Activated CD4-positive, CD25-positive, alpha-beta regulatory T cell (primary cell): ENCODE measurements around the gene MYO5B.

ENCODE experiments used
- DNase-seq, 4 experiments: peaks; one replicate each; lab custom pipeline; 2025; lab: John Stamatoyannopoulos, UW

The MYO5B gene

DNA sequence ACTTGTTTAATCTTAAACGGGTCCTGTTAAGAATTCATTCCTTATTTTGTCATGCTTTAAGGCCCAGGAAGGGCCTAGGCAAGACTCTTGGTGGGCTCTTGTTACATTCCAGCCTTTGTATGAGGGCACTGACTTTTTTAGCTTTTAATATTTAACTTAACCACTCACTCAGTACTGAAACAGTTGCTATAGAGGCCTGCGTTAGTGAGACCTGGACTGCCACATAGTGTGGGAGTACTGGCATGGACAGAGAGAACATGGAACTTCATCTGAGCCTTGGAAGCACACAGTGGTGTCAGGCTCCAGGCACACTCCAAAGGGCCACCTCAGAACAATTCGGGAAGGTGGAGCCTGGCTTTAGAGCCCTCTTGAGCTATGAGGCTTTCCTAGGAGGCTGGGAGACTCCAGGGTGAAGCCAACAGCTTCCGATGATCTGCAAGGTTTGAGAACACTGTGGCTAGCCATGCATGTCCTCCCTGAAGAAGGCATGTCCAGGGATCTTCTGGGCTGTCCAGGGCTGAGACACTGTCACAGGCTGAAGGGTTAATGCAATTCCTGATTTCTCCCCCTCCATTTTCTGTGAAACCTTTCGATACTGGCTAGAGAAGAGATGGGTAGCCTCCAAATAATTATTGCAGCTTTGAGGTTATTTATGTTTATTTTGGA, 226.2 kb downstream of the MYO5B start:
- no peak for DNase-seq

DNA sequence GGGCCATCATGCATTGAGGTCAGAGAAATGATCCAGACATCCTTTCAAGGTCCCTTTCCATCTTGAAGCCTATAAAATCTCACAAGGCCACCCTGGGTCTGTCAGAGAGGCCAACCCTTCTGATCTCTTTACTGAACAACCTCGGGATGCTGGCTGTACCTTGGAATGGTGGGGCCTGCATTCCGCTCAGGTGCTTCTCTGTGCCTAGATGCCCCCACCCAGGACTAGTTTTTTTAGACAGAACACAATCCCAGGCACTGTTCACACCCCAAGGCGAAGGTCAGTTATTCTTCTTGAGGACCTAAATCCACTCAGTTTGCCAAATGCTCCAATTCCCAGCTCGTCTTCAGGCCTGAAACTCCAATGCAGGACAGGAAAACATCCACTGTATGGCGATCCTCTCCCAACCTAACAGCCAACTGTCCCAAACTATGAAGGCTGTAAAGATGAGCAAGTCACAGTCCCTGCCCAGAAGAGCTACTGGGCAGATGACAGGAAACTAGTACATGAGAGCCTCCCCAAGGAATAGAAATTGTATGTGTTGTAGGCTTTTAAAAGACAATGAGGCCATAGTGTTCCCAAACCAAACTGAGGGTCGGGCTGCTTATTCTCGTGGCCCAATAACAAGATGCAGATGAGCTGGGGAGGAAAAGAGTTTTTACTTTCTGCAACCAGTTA, 227.2 kb downstream of the MYO5B start:
- no peak for DNase-seq

DNA sequence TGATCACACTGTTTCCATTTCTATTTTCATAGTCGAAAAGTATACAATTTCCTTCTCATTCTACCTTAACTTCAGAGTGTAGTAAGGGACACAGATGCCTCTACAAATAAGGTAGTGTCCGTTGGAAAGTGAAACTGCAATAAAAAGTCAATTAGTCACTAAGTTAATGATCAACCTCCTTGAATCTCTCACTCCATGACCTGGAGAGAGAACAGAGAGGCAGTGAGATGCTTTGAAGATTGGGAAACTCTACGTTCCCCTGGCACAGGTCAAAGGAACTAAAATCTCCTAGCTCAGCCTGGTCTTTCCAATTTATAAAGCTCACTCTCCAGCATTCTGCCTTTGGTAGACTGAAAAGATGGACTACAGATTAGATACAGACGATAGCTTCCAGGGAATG, 227.8 kb downstream of the MYO5B start:
- no peak for DNase-seq

DNA sequence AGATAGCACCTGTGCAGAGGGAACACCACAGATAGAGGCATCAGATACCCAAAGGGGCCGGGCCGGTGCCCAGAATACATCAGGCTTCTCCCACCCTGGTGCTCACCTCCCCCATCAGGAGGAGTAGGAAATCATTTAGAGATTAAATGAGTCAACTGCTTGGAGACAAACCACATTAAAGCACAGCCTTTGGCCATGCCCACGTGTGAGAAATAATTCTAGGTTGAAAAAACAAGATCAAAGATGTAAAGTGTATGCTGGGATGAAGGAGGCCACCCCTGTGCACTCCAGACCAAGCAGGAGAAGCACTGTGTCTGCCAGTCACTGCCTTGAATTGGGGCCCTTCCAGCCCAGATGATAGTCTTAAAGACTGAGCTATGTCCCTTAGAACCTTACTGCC, 228.9 kb downstream of the MYO5B start:
- no peak for DNase-seq

DNA sequence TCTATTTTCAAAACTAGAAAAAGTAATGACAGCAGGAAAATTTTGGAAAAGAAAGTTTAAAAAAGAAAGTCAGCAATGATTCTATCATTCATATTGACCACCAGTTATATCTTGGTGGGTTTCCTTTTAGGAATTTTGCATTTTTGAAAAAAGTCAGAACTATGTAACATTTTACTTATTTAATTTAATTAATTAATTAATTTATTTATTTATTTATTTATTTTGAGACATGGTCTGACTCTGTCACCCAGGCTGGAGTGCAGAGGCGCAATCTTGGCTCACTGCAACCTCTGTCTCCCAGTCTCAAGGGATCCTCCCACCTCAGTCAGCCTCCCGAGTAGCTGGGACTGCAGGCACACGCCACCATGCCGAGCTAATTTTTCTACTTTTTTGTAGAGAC, 231.7 kb downstream of the MYO5B start:
- DNase-seq: no peak

DNA sequence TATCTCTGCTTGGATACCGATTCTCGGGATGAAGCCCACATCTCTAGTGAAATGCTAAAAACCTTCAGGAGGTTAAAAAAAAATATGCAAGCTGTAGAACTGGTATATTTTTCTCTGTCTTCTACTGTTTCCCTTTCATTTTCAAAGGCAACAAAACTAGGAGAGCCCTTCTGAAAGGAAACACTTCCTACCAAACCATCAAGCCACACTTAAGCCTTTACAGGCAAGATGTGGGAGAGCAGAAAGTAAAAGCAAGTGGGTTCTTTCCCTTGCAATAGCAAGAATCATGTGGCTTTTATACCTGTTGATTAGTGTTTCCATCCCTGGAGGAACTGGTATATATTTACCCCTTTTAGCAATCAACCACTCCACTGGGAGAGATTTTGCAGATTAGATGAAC, 233.7 kb downstream of the MYO5B start:
- no peak for DNase-seq

DNA sequence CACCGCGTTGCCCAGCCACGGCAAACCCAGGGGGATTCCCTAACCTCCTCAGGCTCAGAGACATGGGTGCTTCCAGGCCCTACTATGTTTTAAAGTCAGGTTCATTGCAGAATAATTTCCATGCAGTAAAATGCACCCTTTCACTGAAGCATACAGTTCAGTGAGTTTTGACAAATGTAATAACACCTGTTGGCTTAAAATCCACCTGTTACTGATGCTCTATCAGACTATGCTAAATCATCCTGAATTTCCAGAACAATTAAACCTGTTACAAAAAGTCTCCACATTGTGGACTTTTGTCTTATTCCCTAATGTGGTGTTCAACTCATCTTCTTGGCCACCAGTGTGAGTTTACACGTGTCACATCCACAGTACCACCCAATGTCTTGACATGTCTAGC, 234.6 kb downstream of the MYO5B start:
- DNase-seq: no peak

DNA sequence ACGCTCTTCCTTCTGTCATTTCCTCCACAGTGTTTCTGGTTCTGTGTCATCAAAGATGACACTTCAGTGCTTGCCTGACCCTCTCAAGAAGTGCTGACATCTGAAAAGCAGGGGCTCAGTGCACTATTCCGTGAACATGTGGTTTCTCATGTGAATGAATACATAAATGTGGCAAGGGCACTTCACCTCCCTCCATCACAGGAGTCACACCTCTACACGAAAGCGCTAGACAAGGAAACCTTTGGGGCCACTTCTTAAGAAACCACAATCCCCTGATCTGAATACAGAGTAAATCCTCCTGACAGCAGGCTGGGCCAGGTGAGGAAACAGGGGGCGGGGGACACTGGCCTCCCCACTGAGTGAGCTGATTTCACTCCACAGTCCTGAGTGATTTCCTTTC, 235.8 kb downstream of the MYO5B start:
- DNase-seq: no peak

DNA sequence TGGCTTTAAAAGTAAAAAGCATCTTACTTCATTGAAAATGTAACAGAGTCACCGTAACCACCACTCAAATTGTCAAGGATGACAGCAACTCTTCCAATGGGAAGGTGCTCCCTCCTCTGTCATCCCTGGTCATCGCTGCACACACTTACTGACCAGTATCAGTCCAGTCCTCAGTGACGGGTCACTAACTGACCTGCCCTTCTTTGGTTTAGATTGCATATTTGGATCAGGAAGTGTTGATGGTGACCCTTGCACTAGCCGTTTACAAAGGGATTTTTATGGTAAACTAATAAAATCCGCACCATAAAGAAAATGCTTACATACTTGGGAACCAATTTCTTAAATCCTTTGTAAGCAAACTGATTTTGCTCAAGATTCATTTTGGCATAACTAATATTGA, 239.7 kb downstream of the MYO5B start:
- DNase-seq: no peak

DNA sequence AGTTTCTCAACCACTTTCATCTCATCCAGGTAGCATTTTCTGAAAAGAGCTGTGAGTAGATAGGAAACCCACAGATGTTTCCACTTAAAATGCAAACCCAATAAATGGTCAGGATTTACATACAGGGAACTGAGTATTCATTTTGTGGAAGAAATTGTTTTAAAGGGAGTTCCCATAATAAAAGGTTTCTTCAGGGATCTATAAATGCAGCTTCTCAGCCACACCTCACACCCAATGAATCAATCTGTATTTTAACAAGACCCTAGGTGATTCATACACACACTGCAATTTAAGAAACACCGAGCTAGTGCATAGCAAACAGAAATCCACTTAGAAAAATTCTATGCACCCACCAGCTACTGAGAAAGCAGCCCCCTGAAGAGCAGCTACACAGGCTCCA, 241.6 kb downstream of the MYO5B start:
- no peak for DNase-seq

DNA sequence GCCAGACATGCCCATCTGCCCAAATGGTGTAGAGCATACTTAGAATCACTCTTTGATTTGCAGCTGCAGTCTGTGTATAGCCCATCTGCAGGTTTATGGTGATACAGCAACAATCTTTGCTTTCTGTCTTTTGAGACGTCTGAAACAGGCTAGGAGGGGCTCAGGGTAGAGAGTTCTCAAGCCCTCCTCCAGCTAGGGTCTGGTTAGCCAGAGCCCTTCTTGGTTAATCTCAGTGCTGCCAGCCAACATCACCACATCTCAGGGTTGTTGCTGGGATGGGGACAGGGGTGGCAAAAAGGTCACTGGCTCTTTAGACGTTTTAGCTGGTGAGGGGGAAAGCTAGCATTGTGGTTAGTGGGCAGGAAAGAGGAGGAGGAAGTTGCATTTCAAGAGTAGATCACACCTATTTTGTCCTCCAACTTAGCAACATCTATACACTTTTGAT, 245.0 kb downstream of the MYO5B start:
- DNase-seq: no peak

DNA sequence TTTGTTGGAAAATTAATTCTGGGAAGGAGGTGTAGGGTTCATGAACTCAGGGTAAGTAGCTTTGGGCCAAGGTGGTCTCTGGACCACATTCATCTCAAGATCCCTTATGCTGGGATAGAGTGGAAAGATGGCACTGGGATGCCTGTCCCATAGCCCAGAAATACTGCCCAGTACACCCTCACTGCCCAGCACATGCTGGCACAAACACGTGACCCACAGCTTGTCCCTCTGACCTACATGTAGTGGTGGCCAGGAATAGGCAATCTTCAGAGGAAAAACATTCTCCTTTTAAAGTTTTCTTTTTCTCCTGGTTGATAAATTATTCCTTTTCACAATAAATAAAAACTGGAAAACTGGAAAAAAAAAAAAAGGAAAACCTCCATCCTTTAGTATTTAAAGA, 246.0 kb downstream of the MYO5B start:
- DNase-seq: no peak

DNA sequence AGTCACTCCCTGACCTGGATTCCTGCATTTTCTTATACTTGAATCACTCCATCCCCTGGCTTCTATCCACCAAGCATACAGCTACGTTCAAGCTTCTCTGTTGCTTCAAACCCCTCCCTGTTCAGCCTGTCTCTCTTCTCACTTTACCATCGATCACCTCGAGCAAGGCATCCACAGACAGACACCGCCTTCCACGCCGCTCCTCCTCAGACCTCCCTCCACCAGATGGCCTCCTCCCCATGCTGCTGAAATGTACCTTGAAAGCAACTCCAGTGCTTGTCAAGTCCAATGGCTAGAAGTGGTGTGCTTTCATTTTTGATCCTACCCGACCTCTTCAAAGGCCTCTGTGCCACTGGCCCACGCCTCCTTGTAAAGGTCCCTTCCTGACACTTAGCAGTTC, 250.3 kb downstream of the MYO5B start:
- DNase-seq: no peak

DNA sequence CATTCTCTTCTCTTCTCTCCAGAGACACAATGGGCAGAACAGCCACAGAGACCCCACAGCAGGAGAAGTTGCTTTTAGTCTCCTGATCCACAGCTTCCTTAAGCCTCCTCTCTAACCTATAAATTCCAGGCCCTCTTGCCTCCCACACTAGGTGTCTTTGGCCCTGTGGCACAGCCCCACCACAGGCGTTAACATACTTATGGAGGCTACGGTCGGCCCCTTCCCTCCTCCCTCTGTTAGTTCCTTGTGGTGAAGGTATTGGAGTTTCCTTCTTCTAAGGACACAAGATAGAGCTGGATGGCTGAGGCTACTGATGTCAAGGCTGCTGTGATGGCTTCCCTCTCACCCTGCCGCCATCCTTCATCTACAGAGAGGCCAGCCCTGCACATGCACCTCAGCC, 258.1 kb downstream of the MYO5B start:
- no peak for DNase-seq

DNA sequence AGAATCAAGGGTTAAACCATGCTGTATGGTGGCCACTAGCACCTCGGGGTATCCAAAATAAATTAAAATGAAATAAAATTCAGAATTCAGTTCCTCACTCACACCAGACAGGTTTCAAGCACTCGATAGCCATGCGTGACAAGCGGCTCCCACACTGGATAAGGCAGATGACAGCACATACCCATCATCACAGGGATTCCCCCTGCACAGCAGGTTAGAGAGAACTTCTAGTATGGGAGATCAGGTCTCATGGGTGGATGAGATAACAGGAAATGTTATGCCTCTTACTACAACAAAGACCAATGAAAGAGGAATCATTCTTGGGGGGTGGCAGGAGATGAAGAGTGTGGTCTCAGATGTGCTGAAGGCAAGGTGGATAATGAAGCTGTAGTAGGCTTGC, 259.7 kb downstream of the MYO5B start:
- no peak for DNase-seq

DNA sequence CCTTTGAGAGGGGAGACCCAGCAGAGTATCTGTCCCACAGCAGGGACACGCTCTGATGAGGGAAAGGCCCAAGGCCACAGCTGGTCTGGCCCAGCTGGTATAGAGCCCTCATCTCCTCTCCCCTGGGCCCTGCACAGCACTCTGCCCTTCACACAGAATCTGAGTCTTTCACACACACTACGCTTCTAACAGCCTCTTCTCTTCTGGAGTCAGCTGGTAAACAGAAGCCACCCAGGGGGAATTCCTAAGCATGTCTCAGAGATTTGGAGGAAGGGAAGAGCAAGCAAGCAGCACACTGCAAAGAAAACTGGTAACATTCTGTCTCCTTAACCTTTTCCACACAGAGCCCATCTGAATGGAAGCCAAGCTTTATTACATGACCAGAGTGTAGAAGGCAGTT, 260.5 kb downstream of the MYO5B start:
- DNase-seq: no peak

DNA sequence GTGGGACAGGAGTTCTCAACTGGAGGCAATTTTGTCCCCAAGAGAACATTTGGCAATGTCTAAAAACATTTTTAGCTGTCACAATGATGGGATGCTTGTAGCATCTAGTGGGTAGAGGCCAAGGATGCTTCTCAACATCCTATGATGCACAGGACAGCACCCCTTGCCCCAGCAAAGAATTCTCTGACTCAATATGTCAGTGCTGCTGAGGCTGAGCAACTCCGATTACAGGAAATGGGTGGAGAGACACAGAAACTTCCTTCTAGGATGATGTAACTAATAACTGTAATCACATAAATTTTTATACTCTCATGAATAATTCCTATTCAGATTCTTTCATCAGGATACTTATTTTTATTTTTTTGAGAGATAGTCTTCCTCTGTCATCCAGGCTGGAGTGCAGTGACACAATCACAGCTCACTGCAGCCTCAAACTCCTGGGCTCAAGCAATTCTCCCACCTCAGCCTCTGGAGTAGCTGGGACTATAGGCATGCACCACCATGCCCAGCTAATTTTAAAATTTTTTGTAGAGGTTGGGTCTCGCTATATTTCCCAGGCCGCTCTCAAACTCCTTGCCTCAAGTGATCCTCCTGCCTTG, 261.3 kb downstream of the MYO5B start:
- no peak for DNase-seq

DNA sequence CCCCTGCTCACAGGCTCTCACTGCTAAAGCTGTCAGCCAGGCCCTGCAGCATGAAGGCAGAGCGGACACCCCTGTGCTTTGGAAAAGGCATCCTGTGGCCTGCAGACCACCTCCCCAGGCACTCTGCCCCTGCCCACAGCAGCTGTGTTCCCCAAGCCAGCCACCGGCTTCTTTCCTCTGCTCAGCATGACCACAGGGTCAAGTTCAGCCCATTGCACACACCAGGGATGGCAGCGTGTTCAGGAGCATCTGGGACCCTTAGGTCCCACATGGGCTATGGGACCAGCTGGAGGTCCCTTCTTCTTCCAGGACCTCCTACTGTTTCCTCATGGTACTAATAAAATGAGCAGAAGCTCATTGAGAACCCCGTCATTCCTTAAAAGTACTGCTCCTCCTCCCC, 263.2 kb downstream of the MYO5B start:
- no peak for DNase-seq

DNA sequence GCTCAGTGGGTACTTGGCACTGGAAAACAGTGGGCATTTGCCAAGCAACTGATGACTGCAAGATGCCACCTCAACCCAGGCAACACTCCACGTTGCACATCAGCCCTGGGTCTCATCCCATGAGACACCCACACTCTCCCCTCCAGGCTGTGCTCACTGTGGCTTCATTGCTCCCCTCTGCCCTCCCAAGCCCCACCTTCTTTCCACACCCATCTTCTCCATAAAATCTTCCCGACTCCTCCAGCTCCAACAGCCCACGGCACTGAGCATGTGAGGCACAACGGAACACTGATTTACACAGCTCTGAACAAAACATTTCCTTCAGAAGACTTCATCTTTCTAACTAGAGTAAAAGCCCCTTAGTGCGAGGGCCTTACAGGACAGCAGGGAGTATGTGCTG, 263.8 kb downstream of the MYO5B start:
- no peak for DNase-seq

DNA sequence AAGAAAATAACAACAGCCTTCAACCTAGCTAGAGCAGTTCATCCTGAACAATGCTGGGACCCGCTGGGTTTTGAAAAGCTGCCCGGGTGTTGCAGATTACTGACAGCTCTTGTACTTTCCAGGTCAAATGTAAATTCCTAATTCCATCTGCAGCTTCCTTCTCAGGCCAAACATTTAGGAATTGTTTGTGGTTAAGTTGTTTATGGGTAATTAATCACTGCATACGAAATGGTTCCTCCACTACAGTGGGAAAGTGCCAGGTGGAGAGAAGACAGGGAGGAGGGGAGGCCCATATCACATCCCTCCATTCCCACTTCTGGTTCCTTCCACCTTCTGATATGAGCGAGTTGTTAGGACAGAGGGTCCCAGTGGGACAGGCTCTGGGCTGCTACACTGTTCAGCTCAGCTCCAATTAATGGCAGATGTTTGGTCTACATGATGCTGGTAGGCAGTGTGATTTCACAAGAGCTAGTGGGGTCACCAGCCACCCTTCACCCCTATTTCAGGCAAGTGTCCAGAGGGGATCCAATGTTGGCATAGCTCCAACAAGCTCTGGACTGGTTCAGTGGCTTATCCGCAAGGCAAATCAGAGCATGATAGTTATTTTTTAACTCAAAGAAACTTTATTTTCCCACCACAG, 268.7 kb downstream of the MYO5B start:
- no peak for DNase-seq

DNA sequence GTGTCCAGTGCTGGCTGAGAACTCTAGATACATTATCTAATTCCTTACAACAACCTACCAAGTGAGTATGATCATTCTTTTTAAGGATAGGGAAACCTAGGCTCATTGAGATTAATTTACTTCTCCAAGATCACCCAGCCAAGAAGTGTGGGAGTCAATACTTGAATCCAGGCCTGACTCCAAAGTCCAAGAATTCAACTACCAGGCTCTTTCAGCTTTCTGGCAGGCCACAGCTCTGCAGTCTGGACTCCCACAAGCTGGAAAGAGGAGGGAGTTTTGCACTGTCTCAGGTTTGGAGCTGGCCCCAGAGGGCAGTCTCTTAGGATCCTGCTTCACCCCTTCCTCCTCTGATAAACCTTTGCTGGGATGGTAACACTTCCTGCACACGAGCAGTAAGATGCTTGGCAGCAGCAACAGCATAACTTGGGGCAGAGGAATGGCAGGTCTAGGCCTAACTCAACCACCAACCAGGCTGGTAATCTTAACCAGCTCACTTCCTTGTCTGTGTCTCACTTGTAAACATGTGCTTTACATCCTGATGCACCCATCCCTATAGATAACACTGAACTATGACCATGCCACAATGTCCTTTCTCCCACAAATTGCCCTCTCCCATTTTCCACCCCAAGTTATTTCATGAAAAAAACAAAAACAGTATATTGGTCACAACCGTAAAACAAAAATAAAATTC, 270.5 kb downstream of the MYO5B start:
- DNase-seq: no peak

DNA sequence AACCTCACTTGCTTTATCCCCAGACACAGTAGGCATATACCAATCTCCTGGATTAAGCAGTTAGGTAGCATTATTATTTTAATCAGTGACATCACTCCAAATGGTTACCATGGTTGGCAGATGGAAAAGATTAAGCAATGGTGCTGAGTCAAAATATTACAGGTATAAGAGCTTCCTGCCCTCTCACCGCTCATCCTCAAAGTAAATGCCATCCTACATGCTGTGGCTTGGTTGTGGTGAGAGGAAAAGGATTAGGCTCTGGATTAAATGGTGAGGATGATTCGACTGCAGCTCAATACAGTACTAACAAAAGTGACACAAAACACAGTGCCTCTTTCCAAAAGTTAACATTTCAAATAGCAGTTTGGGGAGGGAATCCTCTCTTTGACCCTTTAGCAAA, 272.7 kb downstream of the MYO5B start:
- DNase-seq: no peak
